HEK293T (cell line): ENCODE measurements around the gene YTHDF1.
"Not testable (repeated sequence)": the region's sequence is repeated elsewhere in the genome, so short reads cannot be mapped to it uniquely, and the experiment has no call there.

Experiments used
- ARNT ChIP-seq: fragments of 450-650 bp; IDR thresholded peaks from 2 replicates; pipeline ENCODE4 v1.6.1; 2017; ENCODE audit warnings: mild to moderate bottlenecking
- ELF4 ChIP-seq: fragments of 450-650 bp; IDR thresholded peaks from 2 replicates; pipeline ENCODE4 v1.6.1; 2017; ENCODE audit warnings: antibody characterized with exemption
- FOXA1 ChIP-seq: fragments of 450-650 bp; IDR thresholded peaks from 2 replicates; pipeline ENCODE4 v1.6.1; 2016; ENCODE audit warnings: mild to moderate bottlenecking
- FOXK2 ChIP-seq: fragments of 450-650 bp; IDR thresholded peaks from 2 replicates; pipeline ENCODE4 v1.6.1; 2016; ENCODE audit warnings: mild to moderate bottlenecking
- FOXM1 ChIP-seq: fragments of 450-650 bp; IDR thresholded peaks from 2 replicates; pipeline ENCODE4 v1.6.1; 2017; ENCODE audit warnings: mild to moderate bottlenecking, borderline replicate concordance
- SP1 ChIP-seq: fragments of 450-650 bp; IDR thresholded peaks from 2 replicates; pipeline ENCODE4 v1.6.1; 2017

DNA sequence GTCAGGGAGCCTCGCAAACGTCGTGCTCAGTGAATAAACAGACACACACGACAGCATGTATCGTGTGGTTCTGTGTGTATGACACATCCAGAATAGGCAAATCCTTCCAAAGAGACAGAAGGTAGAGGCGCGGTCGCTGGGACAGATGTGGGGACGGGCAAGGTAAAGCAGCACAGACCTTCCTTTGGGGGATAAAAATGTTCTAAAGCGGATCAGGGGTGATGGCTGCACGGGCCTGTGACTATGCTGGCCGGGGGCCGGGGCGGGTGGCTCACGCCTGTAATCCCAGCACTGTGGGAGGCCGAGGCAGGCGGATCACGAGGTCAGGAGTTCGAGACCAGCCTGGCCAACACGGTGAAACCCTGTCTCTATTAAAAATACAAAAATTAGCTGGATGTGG is 56.7 kb downstream of the YTHDF1 start:
- TF ChIP-seq SP1, FOXA1, ELF4, FOXM1, ARNT, FOXK2: not testable (repeated sequence)
